Measurements from ENCODE around the gene GRAMD1C.

Gene GRAMD1C

DNA sequence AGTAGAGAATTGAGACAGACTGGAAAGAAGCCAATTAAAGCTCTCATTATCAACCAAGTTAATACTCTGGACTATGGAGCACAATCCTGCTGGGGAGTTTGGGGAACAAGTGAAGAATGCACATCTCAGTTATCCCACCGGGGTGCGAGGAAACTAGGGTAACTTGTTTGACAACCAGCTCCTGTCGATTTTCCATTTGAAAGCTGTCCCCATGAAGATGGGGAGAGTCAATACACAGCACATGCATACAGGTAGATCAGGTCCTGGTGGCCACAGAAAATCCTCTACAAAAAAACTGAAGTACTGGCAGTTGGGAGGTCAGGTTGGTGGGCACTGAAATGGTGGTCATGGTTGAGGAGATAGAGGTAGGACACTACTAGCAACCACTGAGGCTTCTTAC is 25.7 kb upstream of the GRAMD1C start:
- no peak for TF ChIP-seq CTCF (IDR thresholded peaks at IDR 0.05; ENCODE audit: insufficient read depth, missing control alignments)
- DNase-seq (ENCODE audit: insufficient read length, low spot score) (no peak), FAIRE-seq (no peak)

DNA sequence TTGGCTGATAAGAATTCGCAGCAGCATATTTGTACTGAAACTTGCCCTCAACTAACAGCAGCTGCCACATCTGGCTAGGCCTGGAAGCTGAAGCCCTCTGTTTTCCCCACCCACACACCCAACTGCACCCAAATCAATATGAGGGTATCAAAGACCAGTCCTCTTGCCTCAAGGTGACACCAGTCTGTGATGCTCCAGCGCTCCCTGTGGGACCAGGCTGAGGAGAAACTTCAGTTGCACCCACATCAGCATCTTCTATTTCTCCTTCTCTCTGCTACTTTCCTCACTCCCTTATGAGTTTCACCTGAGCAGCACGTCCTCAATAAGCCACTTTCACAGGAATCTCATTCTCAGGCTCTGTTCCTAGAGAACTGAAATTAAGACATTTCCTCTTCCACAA is 18.7 kb upstream of the GRAMD1C start:
- no peak for FAIRE-seq
- no peak for DNase-seq (ENCODE audit: insufficient read length, low spot score)
- TF ChIP-seq CTCF (IDR thresholded peaks at IDR 0.05; ENCODE audit: insufficient read depth, missing control alignments): no peak

- FAIRE-seq (no peak), DNase-seq (ENCODE audit: insufficient read length, low spot score) (no peak)
- TF ChIP-seq CTCF (IDR thresholded peaks at IDR 0.05; ENCODE audit: insufficient read depth, missing control alignments): no peak
Observed at GRCh38 chr3:113825090-113825489, 13.5 kb upstream of the GRAMD1C start.

GRCh38 chr3:113828600-113828999 is 10.0 kb upstream of the GRAMD1C start:
- FAIRE-seq: no peak
- TF ChIP-seq CTCF (IDR thresholded peaks at IDR 0.05; ENCODE audit: insufficient read depth, missing control alignments): no peak
- DNase-seq (ENCODE audit: insufficient read length, low spot score): no peak

- FAIRE-seq: no peak
- TF ChIP-seq CTCF (IDR thresholded peaks at IDR 0.05; ENCODE audit: insufficient read depth, missing control alignments): no peak
Observed at GRCh38 chr3:113829576-113830354, 8.8 kb upstream of the GRAMD1C start.

DNA sequence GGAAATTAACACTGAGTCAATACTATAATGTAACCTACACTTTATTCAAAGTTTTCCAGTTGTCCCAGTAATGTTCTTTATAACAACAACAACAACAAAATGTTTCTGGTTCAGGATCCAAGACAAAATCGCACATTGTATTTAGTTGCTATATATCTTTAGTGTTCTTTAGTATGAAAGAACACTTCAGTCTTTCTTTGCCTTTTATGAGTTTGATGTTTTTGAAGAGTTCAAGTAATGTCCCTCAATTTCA is 7.6 kb upstream of the GRAMD1C start:
- FAIRE-seq (no peak), DNase-seq (ENCODE audit: insufficient read length, low spot score) (no peak)
- TF ChIP-seq CTCF (IDR thresholded peaks at IDR 0.05; ENCODE audit: insufficient read depth, missing control alignments): no peak

More at GRCh38 chr3:113829576-113830354, 8.8 kb upstream of the GRAMD1C start:
- DNase-seq (ENCODE audit: insufficient read length, low spot score): no peak

GRCh38 chr3:113832477-113833164 is 6.0 kb upstream of the GRAMD1C start:
- no peak for FAIRE-seq
- TF ChIP-seq CTCF (IDR thresholded peaks at IDR 0.05; ENCODE audit: insufficient read depth, missing control alignments): no peak
- no peak for DNase-seq (ENCODE audit: insufficient read length, low spot score)

Data from D721Med (cell line).